ENCODE results near the gene MED8.

DNA sequence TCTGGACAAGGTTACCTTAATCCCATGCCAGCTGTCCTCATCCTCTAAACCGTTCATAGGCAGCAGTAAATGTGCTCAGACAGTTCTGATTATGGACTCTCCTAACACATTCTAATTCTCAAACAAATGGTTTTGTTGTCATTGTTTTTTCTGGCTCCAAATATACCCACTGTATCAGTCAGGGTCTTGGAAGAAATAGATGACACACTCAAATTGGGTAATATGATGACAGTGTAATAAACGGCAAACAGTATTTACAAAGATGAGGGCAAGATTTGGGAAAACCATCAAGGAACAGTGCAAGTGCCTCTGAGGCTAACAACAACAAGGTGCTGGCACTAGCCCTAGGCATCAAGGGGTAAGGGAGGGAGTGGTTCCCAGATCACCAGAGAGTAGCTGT lies 35.1 kb downstream of the MED8 start:
- TF ChIP-seq, protein P1, sequence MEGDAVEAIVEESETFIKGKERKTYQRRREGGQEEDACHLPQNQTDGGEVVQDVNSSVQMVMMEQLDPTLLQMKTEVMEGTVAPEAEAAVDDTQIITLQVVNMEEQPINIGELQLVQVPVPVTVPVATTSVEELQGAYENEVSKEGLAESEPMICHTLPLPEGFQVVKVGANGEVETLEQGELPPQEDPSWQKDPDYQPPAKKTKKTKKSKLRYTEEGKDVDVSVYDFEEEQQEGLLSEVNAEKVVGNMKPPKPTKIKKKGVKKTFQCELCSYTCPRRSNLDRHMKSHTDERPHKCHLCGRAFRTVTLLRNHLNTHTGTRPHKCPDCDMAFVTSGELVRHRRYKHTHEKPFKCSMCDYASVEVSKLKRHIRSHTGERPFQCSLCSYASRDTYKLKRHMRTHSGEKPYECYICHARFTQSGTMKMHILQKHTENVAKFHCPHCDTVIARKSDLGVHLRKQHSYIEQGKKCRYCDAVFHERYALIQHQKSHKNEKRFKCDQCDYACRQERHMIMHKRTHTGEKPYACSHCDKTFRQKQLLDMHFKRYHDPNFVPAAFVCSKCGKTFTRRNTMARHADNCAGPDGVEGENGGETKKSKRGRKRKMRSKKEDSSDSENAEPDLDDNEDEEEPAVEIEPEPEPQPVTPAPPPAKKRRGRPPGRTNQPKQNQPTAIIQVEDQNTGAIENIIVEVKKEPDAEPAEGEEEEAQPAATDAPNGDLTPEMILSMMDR (conservative IDR thresholded peaks at IDR 0.05) = no peak
- TF ChIP-seq EZH2 (IDR thresholded peaks at IDR 0.05; ENCODE audit: low read depth) = no peak
